ENCODE measurements around the gene FUT6.

GRCh38 chr19:5850743-5851293, 11.3 kb upstream of the FUT6 start:
- TF ChIP-seq CTCF (conservative IDR thresholded peaks at IDR 0.05; ENCODE audit: low read length) (no peak), EZH2phosphoT487 (IDR thresholded peaks at IDR 0.05; ENCODE audit: borderline replicate concordance, low read depth, low read length) (no peak)
